K562 (cell line): Measurements from ENCODE around the gene PTK7. TPM values are rescaled to one million over a fixed set of nuclear protein-coding genes. Genes with fewer than 3 reads are reported as not detected.

Experiments used
- ATAC-seq: fragments of 200-7000 bp; cut with Tn5 transposase; 3 replicates; pipeline ENCODE4 v1.9.1; 2020; ENCODE audit warnings: moderate library complexity
- BruUV-seq: library from RNA; stranded (reverse); fragments of 400-500 nt; replicated peaks from 2 replicates; lab custom pipeline; 2021; lab: Mats Ljungman, UMichigan
- CTCF ChIA-PET: fragments of 300-600 bp; formaldehyde crosslinking; extraction: SDS; loops from one replicate; lab custom pipeline; 2021; ENCODE audit warnings: low intra/inter-chr PET ratio; lab: Yijun Ruan, JAX
- POLR2A ChIA-PET: fragments of 300-600, 350-650 bp; sonication (Branson Sonifier 250); formaldehyde crosslinking; extraction: SDS; loops from one replicate; lab custom pipeline; 2021; ENCODE audit warnings: antibody characterized with exemption, inconsistent platforms; lab: Yijun Ruan, JAX
- DNase-seq, 4 experiments: peaks; one replicate each; pipeline versions ENCODE4 v3.0.0 to v3.0.0-alpha.2; 2011 to 2018; ENCODE audit warnings: low spot score in 3 of 4, mixed read lengths in 3 of 4; ENCODE audit errors: extremely low read depth in 1 of 4
- FAIRE-seq: peaks from 2 replicates; lab custom pipeline; 2011; peaks lifted over from hg19 to GRCh38; lab: Jason Lieb, UNC
- H2AFZ ChIP-seq: 2 replicates; pipeline ENCODE4 v1.6.0; 2011; ENCODE audit warnings: low read depth, low read length, control low read depth, inconsistent platforms
- H3K27ac ChIP-seq: fragments of 200-600 bp; 3 replicates; pipeline ENCODE4 v1.8.0; 2011; ENCODE audit warnings: low read depth, mild to moderate bottlenecking, control low read depth, inconsistent platforms, low read length, moderate library complexity, mixed read lengths; ENCODE audit errors: extremely low read depth
- H3K27me3 ChIP-seq, 2 experiments: fragments of 300-600 bp in 1 of 2; 2 replicates in 1 of 2; 3 replicates in 1 of 2; pipeline versions ENCODE4 v1.6.0 to v1.8.0; 2011; ENCODE audit warnings: inconsistent platforms in 2 of 2, low read length in 2 of 2, mild to moderate bottlenecking in 1 of 2, mixed read lengths in 1 of 2, moderate library complexity in 1 of 2; ENCODE audit not compliant: control insufficient read depth in 2 of 2, insufficient read depth in 2 of 2
- H3K36me3 ChIP-seq: fragments of 300-600 bp; 3 replicates; pipeline ENCODE4 v1.8.0; 2011; ENCODE audit warnings: mild to moderate bottlenecking, low read length, inconsistent platforms; ENCODE audit not compliant: control insufficient read depth, insufficient read depth
- H3K4me1 ChIP-seq, 2 experiments: fragments of 200-600 bp in 1 of 2; replicated peaks in 1 of 2; 2 replicates in 1 of 2; 3 replicates in 1 of 2; pipeline versions ENCODE4 v1.5.1 to v1.8.0; 2011; ENCODE audit warnings: inconsistent platforms in 2 of 2, low read length in 2 of 2, mild to moderate bottlenecking in 1 of 2, mixed read lengths in 1 of 2, moderate library complexity in 1 of 2; ENCODE audit not compliant: control insufficient read depth in 2 of 2, insufficient read depth in 2 of 2
- H3K4me2 ChIP-seq: 2 replicates; pipeline ENCODE4 v1.6.1; 2011; ENCODE audit warnings: low read length, control low read depth, inconsistent platforms, mixed read lengths; ENCODE audit not compliant: insufficient read depth
- H3K4me3 ChIP-seq: fragments of 200-600 bp; sonication (generic), shearing (Covaris generic); 2 replicates; pipeline ENCODE4 v1.5.1; 2016; ENCODE audit warnings: control low read depth, inconsistent platforms
- H3K79me2 ChIP-seq: fragments of 200-600 bp; 3 replicates; pipeline ENCODE4 v1.8.0; 2011; ENCODE audit warnings: low read length, inconsistent platforms; ENCODE audit not compliant: control insufficient read depth, insufficient read depth
- H3K9ac ChIP-seq, 2 experiments: 2 replicates each; pipeline versions ENCODE4 v1.6.0 to v1.6.1; 2011; ENCODE audit warnings: low read depth in 2 of 2, low read length in 2 of 2, control low read depth in 1 of 2, inconsistent platforms in 1 of 2, mild to moderate bottlenecking in 1 of 2, mixed read lengths in 1 of 2; ENCODE audit not compliant: insufficient read depth in 1 of 2
- H3K9me1 ChIP-seq: one replicate; pipeline ENCODE4 v1.6.0; 2011; ENCODE audit warnings: inconsistent platforms, mild to moderate bottlenecking, low read length, moderate library complexity; ENCODE audit not compliant: control insufficient read depth, insufficient read depth
- H3K9me3 ChIP-seq: replicated peaks from 2 replicates; pipeline ENCODE4 v1.5.1; 2011; ENCODE audit warnings: low read depth, low read length, inconsistent platforms; ENCODE audit not compliant: control insufficient read depth, insufficient read depth
- H4K20me1 ChIP-seq: replicated peaks from 2 replicates; pipeline ENCODE4 v1.6.1; 2011; ENCODE audit warnings: low read length, inconsistent platforms, mixed read lengths; ENCODE audit not compliant: control insufficient read depth, insufficient read depth
- MED1 ChIP-seq: sonication (generic); formaldehyde crosslinking; IDR thresholded peaks from 2 replicates; pipeline ENCODE4 v1.8.1; 2023; ENCODE audit warnings: missing genetic modification reagents, borderline replicate concordance
- PHB2 ChIP-seq: fragments of 450-650 bp; IDR thresholded peaks from 2 replicates; pipeline ENCODE4 v1.6.1; 2017; ENCODE audit warnings: low read depth
- SIN3A ChIP-seq, 2 experiments: fragments of 150-350 bp in 1 of 2; IDR thresholded peaks; 2 replicates each; pipeline ENCODE4 v1.6.1; 2011 to 2016; ENCODE audit warnings: borderline replicate concordance in 2 of 2, low read depth in 2 of 2, low read length in 2 of 2, mild to moderate bottlenecking in 2 of 2, moderate library complexity in 2 of 2; ENCODE audit not compliant: control insufficient read depth in 1 of 2
- SIN3B ChIP-seq: fragments of 450-650 bp; IDR thresholded peaks from 2 replicates; pipeline ENCODE4 v1.6.1; 2017; ENCODE audit warnings: low read depth, mild to moderate bottlenecking, moderate library complexity
- ZNF830 ChIP-seq: fragments of 250-450 bp; sonication (Bioruptor Pico); IDR thresholded peaks from 2 replicates; pipeline ENCODE4 v1.5.0; 2021; ENCODE audit warnings: mild to moderate bottlenecking
- ZZZ3 ChIP-seq: fragments of 450-650 bp; IDR thresholded peaks from 2 replicates; pipeline ENCODE4 v1.6.1; 2016; ENCODE audit warnings: antibody characterized with exemption, mild to moderate bottlenecking, moderate library complexity
- WGBS: fragments of 100-300 bp; shearing (Covaris generic); methylation state at CpG from one replicate; pipeline ENCODE4 v1.1.6; 2016; ENCODE audit warnings: low coverage, mixed read lengths; ENCODE audit not compliant: insufficient coverage; ENCODE audit errors: missing lambda C conversion rate; 5-methylcytosine and 5-hydroxymethylcytosine counted together
- in situ Hi-C: fragments of 300-500 bp; cut with MboI; formaldehyde crosslinking; loops from 4 replicates; pipeline ENCODE4 v1.15.0; 2018; ENCODE audit warnings: inconsistent platforms, mixed read lengths
- intact Hi-C: fragments of 100-400 bp; cut with micrococcal nuclease; formaldehyde crosslinking; loops from 2 replicates; pipeline ENCODE4 v1.14.2; 2022
- polyA plus RNA-seq, 8 experiments: library from polyadenylated mRNA; depleted of rRNA in 4 of 8; stranded (reverse) in 5 of 8; unstranded in 3 of 8; fragments of >200 nt; fragmentation: Nextera tagmentation in 2 of 8; fragmentation: Illumina TruSeq in 1 of 8; extraction: Ambion mirVana in 2 of 8; extraction: Trizol in 1 of 8; gene quantifications; 2 replicates each; pipeline versions ENCODE4 v1.2.1 to v1.2.3, GENCODE V29; 2011 to 2014; ENCODE audit warnings: inconsistent platforms in 1 of 8, missing spikeins in 1 of 8
- total RNA-seq, 7 experiments: library from RNA; depleted of rRNA in 6 of 7; stranded (reverse); fragments of >200 nt in 6 of 7; fragmentation: Illumina TruSeq in 2 of 7; extraction: Trizol in 2 of 7; gene quantifications; 2 replicates each; pipeline versions ENCODE4 v1.2.1 to v1.2.3, GENCODE V29; 2011 to 2021; ENCODE audit warnings: low replicate concordance in 1 of 7
- TF ChIP-seq, protein P1 (sequence below): fragments of 250-450 bp; sonication (Bioruptor Pico); IDR thresholded peaks from 2 replicates; pipeline ENCODE4 v1.8.0; 2021; ENCODE audit warnings: moderate library complexity, mild to moderate bottlenecking, inconsistent platforms
- TF ChIP-seq, protein P2 (sequence below): fragments of 200-800 bp; sonication (Bioruptor generic); IDR thresholded peaks from 2 replicates; pipeline ENCODE4 v1.6.1; 2016; ENCODE audit warnings: missing genetic modification characterization, missing compliant biosample characterization
- TF ChIP-seq, protein P3 (sequence below): fragments of 450-650 bp; IDR thresholded peaks from 2 replicates; pipeline ENCODE4 v1.7.1; 2018; ENCODE audit warnings: mild to moderate bottlenecking, low read depth; ENCODE audit not compliant: partially characterized antibody

The PTK7 gene
- total and polyA plus RNA-seq, 9 of the 15 experiments (the other 6 are each of a cell fraction or from before 2014, with no cell fraction given) = 0.20 to 6.8 (median 4.2) TPM

DNA sequence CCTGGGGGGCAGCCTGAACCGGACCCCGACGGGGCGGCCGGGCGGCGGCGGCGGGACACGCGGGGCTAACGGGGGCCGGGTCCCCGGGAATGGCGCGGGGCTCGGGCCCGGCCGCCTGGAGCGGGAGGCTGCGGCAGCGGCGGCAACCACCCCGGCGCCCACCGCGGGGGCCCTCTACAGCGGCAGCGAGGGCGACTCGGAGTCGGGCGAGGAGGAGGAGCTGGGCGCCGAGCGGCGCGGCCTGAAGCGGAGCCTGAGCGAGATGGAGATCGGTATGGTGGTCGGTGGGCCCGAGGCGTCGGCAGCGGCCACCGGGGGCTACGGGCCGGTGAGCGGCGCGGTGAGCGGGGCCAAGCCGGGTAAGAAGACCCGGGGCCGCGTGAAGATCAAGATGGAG is 95.6 kb downstream of the PTK7 start (continued):
- TF ChIP-seq SIN3B = 0 out of 2 replicates have a peak, but pooled peaks have one; percentile 5

DNA sequence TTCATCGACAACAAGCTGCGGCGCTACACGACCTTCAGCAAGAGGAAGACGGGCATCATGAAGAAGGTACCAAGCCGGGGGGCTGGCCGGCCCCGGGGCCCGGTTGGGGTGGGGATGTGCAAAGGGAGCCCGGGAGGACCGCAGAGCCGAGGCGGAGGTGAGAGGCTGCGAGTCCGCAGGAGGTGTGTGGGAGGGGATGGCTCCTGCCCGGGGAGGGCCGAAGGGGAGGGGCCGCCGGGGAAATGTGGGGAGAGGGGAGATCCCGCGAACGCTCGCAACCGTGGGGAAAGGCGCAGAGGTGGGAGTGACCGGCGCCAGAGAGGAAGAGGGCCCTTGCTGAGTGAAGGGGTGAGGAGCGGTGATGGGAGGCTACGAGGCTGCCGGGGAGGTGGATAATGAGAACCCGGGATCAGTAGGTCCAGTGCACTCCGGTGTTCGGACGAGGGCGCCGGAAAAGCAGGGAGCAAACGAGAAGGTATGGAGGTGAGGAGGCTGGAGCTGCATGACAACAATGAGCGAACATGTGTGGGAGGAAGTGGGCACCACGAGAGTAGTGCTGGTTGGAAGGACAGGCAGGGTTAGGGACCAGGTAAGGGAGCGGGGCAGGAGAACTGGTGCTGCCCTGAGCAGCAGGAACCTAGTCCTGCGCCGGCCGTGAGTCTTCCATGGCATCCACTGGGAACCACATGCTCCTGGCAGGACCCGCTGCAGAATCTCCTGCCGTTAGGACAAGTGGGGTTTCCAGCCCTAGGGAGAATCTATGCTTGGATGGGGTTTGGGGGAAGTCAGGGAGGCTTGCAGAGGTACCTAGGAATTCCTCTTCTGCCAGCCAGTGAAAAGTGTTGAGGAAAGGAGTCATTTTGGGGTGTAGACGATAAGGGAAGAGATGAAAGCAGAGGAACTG is 96.2 kb downstream of the PTK7 start:
- Histone ChIP-seq H3K27ac (peak overlapping the region; percentile 93), H3K79me2 (peaks cover 41% of the 10 kb centered on the region), H3K9me1 (peaks cover 6% of the 10 kb centered on the region), H3K36me3 (peaks cover 37% of the 10 kb centered on the region), H3K4me1 (peaks cover 30 to 45% of the 10 kb centered on the region in 2 experiments), H3K27me3 (no peaks in the 10 kb centered on the region), H3K4me2 (peak overlapping the region; percentile 99), H3K9me3 (no peaks in the 10 kb centered on the region), H4K20me1 (peaks cover 32% of the 10 kb centered on the region), H3K9ac (peak overlapping the region; percentile 90 to 99), H2AFZ (peak overlapping the region; percentile 73), H3K4me3 (peak overlapping the region; percentile 83)
- DNase-seq = peak; percentile 68 to 84 (median 75)
- peak; percentile 11 for ATAC-seq
- no peak for FAIRE-seq
- WGBS = 2% methylated on average over 28 of the region's 46 CpGs
- in situ Hi-C loops = no loop called here
- CTCF ChIA-PET = interaction anchor here (0.5 to 0.7 kb wide), 4 partner anchors 18 to 119 kb away, joined by 3 read pairs; partner anchors contain the start of genes CUL7, KLC4 and MRPL2
- intact Hi-C loops = loop anchor here (5.0 kb wide), 2 partner anchors 75 to 195 kb away; partner anchors contain the start of gene ZNF318
- no TSS peak for BruUV-seq
- POLR2A ChIA-PET = interaction anchor here (0.6 to 5.5 kb wide), 11 partner anchors 9 to 1077 kb away, joined by 3 to 40 read pairs (median 4); partner anchors contain the start of genes CUL9, KLC4 and MRPL2
- TF ChIP-seq ZZZ3 = no peak
- no peak for TF ChIP-seq ZNF830 (CRISPR knock-in tag)
- TF ChIP-seq, protein P1, sequence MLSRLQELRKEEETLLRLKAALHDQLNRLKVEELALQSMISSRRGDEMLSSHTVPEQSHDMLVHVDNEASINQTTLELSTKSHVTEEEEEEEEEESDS = no peak
- TF ChIP-seq, protein P2, sequence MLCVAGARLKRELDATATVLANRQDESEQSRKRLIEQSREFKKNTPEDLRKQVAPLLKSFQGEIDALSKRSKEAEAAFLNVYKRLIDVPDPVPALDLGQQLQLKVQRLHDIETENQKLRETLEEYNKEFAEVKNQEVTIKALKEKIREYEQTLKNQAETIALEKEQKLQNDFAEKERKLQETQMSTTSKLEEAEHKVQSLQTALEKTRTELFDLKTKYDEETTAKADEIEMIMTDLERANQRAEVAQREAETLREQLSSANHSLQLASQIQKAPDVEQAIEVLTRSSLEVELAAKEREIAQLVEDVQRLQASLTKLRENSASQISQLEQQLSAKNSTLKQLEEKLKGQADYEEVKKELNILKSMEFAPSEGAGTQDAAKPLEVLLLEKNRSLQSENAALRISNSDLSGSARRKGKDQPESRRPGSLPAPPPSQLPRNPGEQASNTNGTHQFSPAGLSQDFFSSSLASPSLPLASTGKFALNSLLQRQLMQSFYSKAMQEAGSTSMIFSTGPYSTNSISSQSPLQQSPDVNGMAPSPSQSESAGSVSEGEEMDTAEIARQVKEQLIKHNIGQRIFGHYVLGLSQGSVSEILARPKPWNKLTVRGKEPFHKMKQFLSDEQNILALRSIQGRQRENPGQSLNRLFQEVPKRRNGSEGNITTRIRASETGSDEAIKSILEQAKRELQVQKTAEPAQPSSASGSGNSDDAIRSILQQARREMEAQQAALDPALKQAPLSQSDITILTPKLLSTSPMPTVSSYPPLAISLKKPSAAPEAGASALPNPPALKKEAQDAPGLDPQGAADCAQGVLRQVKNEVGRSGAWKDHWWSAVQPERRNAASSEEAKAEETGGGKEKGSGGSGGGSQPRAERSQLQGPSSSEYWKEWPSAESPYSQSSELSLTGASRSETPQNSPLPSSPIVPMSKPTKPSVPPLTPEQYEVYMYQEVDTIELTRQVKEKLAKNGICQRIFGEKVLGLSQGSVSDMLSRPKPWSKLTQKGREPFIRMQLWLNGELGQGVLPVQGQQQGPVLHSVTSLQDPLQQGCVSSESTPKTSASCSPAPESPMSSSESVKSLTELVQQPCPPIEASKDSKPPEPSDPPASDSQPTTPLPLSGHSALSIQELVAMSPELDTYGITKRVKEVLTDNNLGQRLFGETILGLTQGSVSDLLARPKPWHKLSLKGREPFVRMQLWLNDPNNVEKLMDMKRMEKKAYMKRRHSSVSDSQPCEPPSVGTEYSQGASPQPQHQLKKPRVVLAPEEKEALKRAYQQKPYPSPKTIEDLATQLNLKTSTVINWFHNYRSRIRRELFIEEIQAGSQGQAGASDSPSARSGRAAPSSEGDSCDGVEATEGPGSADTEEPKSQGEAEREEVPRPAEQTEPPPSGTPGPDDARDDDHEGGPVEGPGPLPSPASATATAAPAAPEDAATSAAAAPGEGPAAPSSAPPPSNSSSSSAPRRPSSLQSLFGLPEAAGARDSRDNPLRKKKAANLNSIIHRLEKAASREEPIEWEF = no peak
- TF ChIP-seq PHB2 = no peak
- TF ChIP-seq, protein P3, sequence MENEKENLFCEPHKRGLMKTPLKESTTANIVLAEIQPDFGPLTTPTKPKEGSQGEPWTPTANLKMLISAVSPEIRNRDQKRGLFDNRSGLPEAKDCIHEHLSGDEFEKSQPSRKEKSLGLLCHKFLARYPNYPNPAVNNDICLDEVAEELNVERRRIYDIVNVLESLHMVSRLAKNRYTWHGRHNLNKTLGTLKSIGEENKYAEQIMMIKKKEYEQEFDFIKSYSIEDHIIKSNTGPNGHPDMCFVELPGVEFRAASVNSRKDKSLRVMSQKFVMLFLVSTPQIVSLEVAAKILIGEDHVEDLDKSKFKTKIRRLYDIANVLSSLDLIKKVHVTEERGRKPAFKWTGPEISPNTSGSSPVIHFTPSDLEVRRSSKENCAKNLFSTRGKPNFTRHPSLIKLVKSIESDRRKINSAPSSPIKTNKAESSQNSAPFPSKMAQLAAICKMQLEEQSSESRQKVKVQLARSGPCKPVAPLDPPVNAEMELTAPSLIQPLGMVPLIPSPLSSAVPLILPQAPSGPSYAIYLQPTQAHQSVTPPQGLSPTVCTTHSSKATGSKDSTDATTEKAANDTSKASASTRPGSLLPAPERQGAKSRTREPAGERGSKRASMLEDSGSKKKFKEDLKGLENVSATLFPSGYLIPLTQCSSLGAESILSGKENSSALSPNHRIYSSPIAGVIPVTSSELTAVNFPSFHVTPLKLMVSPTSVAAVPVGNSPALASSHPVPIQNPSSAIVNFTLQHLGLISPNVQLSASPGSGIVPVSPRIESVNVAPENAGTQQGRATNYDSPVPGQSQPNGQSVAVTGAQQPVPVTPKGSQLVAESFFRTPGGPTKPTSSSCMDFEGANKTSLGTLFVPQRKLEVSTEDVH = peak; percentile 20
- TF ChIP-seq MED1 (CRISPR knock-in tag) = no peak
- TF ChIP-seq SIN3A (IDR thresholded peaks at IDR 0.05; ENCODE audit: borderline replicate concordance in 2 of 2, control insufficient read depth in 1 of 2, low read depth in 2 of 2, low read length in 2 of 2) = peak in 1 of 2 experiments; percentile 56; a peak in 1 of 4 replicates
